H9 (cell line): ENCODE measurements around the gene MAP3K7CL. TPM values are rescaled to one million over a fixed set of nuclear protein-coding genes. Genes with fewer than 3 reads are reported as not detected.

Experiments
- DNase-seq: peaks from one replicate; pipeline ENCODE4 v3.0.0-alpha.2; 2017
- H2AFZ ChIP-seq: one replicate; pipeline ENCODE4 v1.6.1; 2013; ENCODE audit warnings: mild to moderate bottlenecking, low read length, control low read depth, moderate library complexity
- H2AK5ac ChIP-seq: 2 replicates; pipeline ENCODE4 v1.6.1; 2013; ENCODE audit warnings: low read length, control low read depth, mixed read lengths; ENCODE audit not compliant: insufficient read length
- H2BK120ac ChIP-seq: one replicate; pipeline ENCODE4 v1.6.1; 2013; ENCODE audit warnings: low read depth, mild to moderate bottlenecking, low read length, control low read depth, inconsistent platforms; ENCODE audit not compliant: poor library complexity, severe bottlenecking
- H2BK12ac ChIP-seq: 2 replicates; pipeline ENCODE4 v1.6.1; 2013; ENCODE audit warnings: low read length, control low read depth, mixed read lengths, low read depth; ENCODE audit not compliant: insufficient read length
- H2BK15ac ChIP-seq: 2 replicates; pipeline ENCODE4 v1.6.1; 2013; ENCODE audit warnings: low read depth, low read length, control low read depth
- H2BK20ac ChIP-seq: one replicate; pipeline ENCODE4 v1.6.1; 2013; ENCODE audit warnings: low read depth, mild to moderate bottlenecking, low read length, control low read depth, inconsistent platforms; ENCODE audit not compliant: poor library complexity, severe bottlenecking
- H2BK5ac ChIP-seq: 2 replicates; pipeline ENCODE4 v1.6.1; 2013; ENCODE audit warnings: low read length, control low read depth, mixed read lengths; ENCODE audit not compliant: insufficient read length
- H3K14ac ChIP-seq: 2 replicates; pipeline ENCODE4 v1.6.1; 2013; ENCODE audit warnings: low read length, control low read depth; ENCODE audit not compliant: insufficient read depth
- H3K18ac ChIP-seq: 2 replicates; pipeline ENCODE4 v1.6.1; 2013; ENCODE audit warnings: low read depth, mild to moderate bottlenecking, mixed read lengths, low read length, control low read depth; ENCODE audit not compliant: insufficient read length
- H3K23ac ChIP-seq: 2 replicates; pipeline ENCODE4 v1.6.1; 2013; ENCODE audit warnings: low read length, control low read depth, mixed read lengths, low read depth; ENCODE audit not compliant: insufficient read length
- H3K23me2 ChIP-seq: 2 replicates; pipeline ENCODE4 v1.6.1; 2013; ENCODE audit warnings: low read depth, mild to moderate bottlenecking, mixed read lengths, low read length, control low read depth; ENCODE audit not compliant: insufficient read length, poor library complexity, severe bottlenecking
- H3K27ac ChIP-seq: 2 replicates; pipeline ENCODE4 v1.5.1; 2013; ENCODE audit warnings: low read length, control low read depth, mixed read lengths, low read depth; ENCODE audit not compliant: insufficient read length
- H3K27me3 ChIP-seq: 2 replicates; pipeline ENCODE4 v1.6.1; 2013; ENCODE audit warnings: low read length, control low read depth, inconsistent platforms; ENCODE audit not compliant: insufficient read depth
- H3K4ac ChIP-seq: 2 replicates; pipeline ENCODE4 v1.6.1; 2013; ENCODE audit warnings: low read depth, mild to moderate bottlenecking, control low read depth, inconsistent platforms, low read length, moderate library complexity
- H3K4me1 ChIP-seq: 2 replicates; pipeline ENCODE4 v1.6.1; 2013; ENCODE audit warnings: low read length, control low read depth, inconsistent platforms; ENCODE audit not compliant: insufficient read depth
- H3K4me2 ChIP-seq: 2 replicates; pipeline ENCODE4 v1.6.1; 2013; ENCODE audit warnings: low read length, control low read depth, mixed read lengths; ENCODE audit not compliant: insufficient read length, insufficient read depth
- H3K56ac ChIP-seq: 2 replicates; pipeline ENCODE4 v1.6.1; 2013; ENCODE audit warnings: low read depth, mild to moderate bottlenecking, mixed read lengths, low read length, control low read depth; ENCODE audit not compliant: insufficient read length
- H3K79me1 ChIP-seq: 2 replicates; pipeline ENCODE4 v1.6.1; 2013; ENCODE audit warnings: low read depth, mild to moderate bottlenecking, moderate library complexity, low read length, control low read depth, inconsistent platforms; ENCODE audit not compliant: insufficient read depth, poor library complexity, severe bottlenecking
- H3K79me2 ChIP-seq: 2 replicates; pipeline ENCODE4 v1.6.1; 2013; ENCODE audit warnings: low read length, control low read depth, inconsistent platforms; ENCODE audit not compliant: insufficient read depth
- H3K9ac ChIP-seq: 2 replicates; pipeline ENCODE4 v1.6.1; 2013; ENCODE audit warnings: low read length, control low read depth, mixed read lengths; ENCODE audit not compliant: insufficient read length; ENCODE audit errors: extremely low read depth
- H3K9me3 ChIP-seq: one replicate; pipeline ENCODE4 v1.6.1; 2013; ENCODE audit warnings: low read depth, low read length, inconsistent platforms; ENCODE audit not compliant: control insufficient read depth
- H3T11ph ChIP-seq: one replicate; pipeline ENCODE4 v1.6.1; 2013; ENCODE audit warnings: mild to moderate bottlenecking, low read length, control low read depth, inconsistent platforms
- H4K20me1 ChIP-seq: one replicate; pipeline ENCODE4 v1.6.1; 2013; ENCODE audit not compliant: control insufficient read depth, insufficient read length, insufficient read depth
- H4K5ac ChIP-seq: 2 replicates; pipeline ENCODE4 v1.6.1; 2013; ENCODE audit warnings: low read depth, mild to moderate bottlenecking, mixed read lengths, low read length, control low read depth; ENCODE audit not compliant: insufficient read length
- H4K8ac ChIP-seq: replicated peaks from 2 replicates; pipeline ENCODE4 v1.6.1; 2013; ENCODE audit warnings: low read length, control low read depth, mixed read lengths, low read depth; ENCODE audit not compliant: insufficient read length
- H4K91ac ChIP-seq: 2 replicates; pipeline ENCODE4 v1.6.1; 2013; ENCODE audit warnings: low read depth, mild to moderate bottlenecking, moderate library complexity, mixed read lengths, low read length, control low read depth; ENCODE audit not compliant: insufficient read length
- H3K27ac Mint-ChIP-seq, 3 experiments: 2 replicates in 2 of 3; 3 replicates in 1 of 3; pipeline ENCODE4 v1.8.0; 2020 to 2021; ENCODE audit warnings: mixed read lengths in 3 of 3, mild to moderate bottlenecking in 1 of 3, moderate library complexity in 1 of 3
- H3K27me3 Mint-ChIP-seq: 2 replicates; pipeline ENCODE4 v1.8.0; 2021; ENCODE audit warnings: low read depth, mild to moderate bottlenecking, moderate library complexity, mixed read lengths
- H3K36me3 Mint-ChIP-seq, 3 experiments: 2 replicates in 2 of 3; 3 replicates in 1 of 3; pipeline ENCODE4 v1.8.0; 2020 to 2021; ENCODE audit warnings: low read depth in 3 of 3, mixed read lengths in 3 of 3; ENCODE audit not compliant: insufficient read depth in 1 of 3
- H3K4me1 Mint-ChIP-seq, 2 experiments: 2 replicates each; pipeline ENCODE4 v1.8.0; 2020; ENCODE audit warnings: mixed read lengths in 2 of 2
- H3K4me3 Mint-ChIP-seq, 2 experiments: 2 replicates in 1 of 2; 3 replicates in 1 of 2; pipeline ENCODE4 v1.8.0; 2020 to 2021; ENCODE audit warnings: mild to moderate bottlenecking in 2 of 2, mixed read lengths in 2 of 2, moderate library complexity in 1 of 2
- H3K9me3 Mint-ChIP-seq, 2 experiments: 2 replicates in 1 of 2; 3 replicates in 1 of 2; pipeline ENCODE4 v1.8.0; 2020; ENCODE audit warnings: mild to moderate bottlenecking in 2 of 2, mixed read lengths in 2 of 2, moderate library complexity in 1 of 2
- CTCF ChIP-seq: fragments of 200-600 bp; sonication (generic); conservative IDR thresholded peaks from 3 replicates; pipeline ENCODE4 v1.8.0; 2021; ENCODE audit warnings: antibody characterized with exemption, mild to moderate bottlenecking
- WGBS: extraction: QIAGEN DNeasy Blood & Tissue Kit; methylation state at CpG from one replicate; pipeline ENCODE4 v1.1.7; 2013; ENCODE audit warnings: missing lambda C conversion rate, low lambda C conversion rate, mixed read lengths; ENCODE audit not compliant: insufficient read length; ENCODE audit errors: extremely low coverage; 5-methylcytosine and 5-hydroxymethylcytosine counted together
- total RNA-seq: library from RNA; stranded (reverse); gene quantifications from 2 replicates; pipeline ENCODE4 v1.2.1, GENCODE V29; 2021

Gene MAP3K7CL
- total RNA-seq, 1 experiment from 2014 or later: not detected

- no peaks in the 10 kb centered on the region for H3K9me3 ChIP-seq
- DNase-seq: no peak
- no peaks in the 10 kb centered on the region for H3K79me1 ChIP-seq
- no peak overlapping the region for H2BK12ac ChIP-seq
- H2BK20ac ChIP-seq: no peak overlapping the region
- no peak overlapping the region for H4K91ac ChIP-seq
- H3K4me2 ChIP-seq: no peak overlapping the region
- H4K20me1 ChIP-seq: no peaks in the 10 kb centered on the region
- Mint-ChIP-seq H3K4me1 (peaks cover 8 to 15% of the 10 kb centered on the region in 2 experiments), H3K4me3 (no peak overlapping the region), H3K36me3 (no peaks in the 10 kb centered on the region), H3K9me3 (no peaks in the 10 kb centered on the region; a peak in 1 of 5 replicates), H3K27me3 (peaks cover 2% of the 10 kb centered on the region; the same call in 1 of the 2 replicates), H3K27ac (no peak overlapping the region)
- H3K18ac ChIP-seq: no peak overlapping the region
- H3K4ac ChIP-seq: no peak overlapping the region
- no peak overlapping the region for H3T11ph ChIP-seq
- H2AK5ac ChIP-seq: no peak overlapping the region
- WGBS: no CpG with 5 or more reads among the region's 4 CpGs
- H3K27me3 ChIP-seq: no peaks in the 10 kb centered on the region
- no peak overlapping the region for H4K8ac ChIP-seq
- no peak overlapping the region for H2AFZ ChIP-seq
- H3K23me2 ChIP-seq: no peaks in the 10 kb centered on the region
- H2BK15ac ChIP-seq: no peak overlapping the region
- no peak overlapping the region for H3K14ac ChIP-seq
- no peak overlapping the region for H2BK5ac ChIP-seq
- TF ChIP-seq CTCF: no peak
- H3K9ac ChIP-seq: no peak overlapping the region
- no peak overlapping the region for H4K5ac ChIP-seq
- H3K23ac ChIP-seq: no peak overlapping the region
- no peak overlapping the region for H3K27ac ChIP-seq
- H3K4me1 ChIP-seq: no peaks in the 10 kb centered on the region
- H3K56ac ChIP-seq: no peak overlapping the region
- no peaks in the 10 kb centered on the region for H3K79me2 ChIP-seq
- H2BK120ac ChIP-seq: no peak overlapping the region
Observed at GRCh38 chr21:29182691-29183092, 52.2 kb downstream of the MAP3K7CL start.
